Stimulated activated CD4-positive, alpha-beta T cell treated with anti-CD3 and anti-CD28 coated beads, TNF-alpha, amount 100 ng/mL, for 24 hours (primary cell): ENCODE measurements around the gene RNF214.
"Not testable (repeated sequence)": the region's sequence is repeated elsewhere in the genome, so short reads cannot be mapped to it uniquely, and the experiment has no call there.

ENCODE experiments used
- DNase-seq, 3 experiments: peaks; one replicate each; pipeline ENCODE4 v3.0.0-alpha.2; 2020; ENCODE audit warnings: low read depth in 3 of 3

RNF214 gene

DNA sequence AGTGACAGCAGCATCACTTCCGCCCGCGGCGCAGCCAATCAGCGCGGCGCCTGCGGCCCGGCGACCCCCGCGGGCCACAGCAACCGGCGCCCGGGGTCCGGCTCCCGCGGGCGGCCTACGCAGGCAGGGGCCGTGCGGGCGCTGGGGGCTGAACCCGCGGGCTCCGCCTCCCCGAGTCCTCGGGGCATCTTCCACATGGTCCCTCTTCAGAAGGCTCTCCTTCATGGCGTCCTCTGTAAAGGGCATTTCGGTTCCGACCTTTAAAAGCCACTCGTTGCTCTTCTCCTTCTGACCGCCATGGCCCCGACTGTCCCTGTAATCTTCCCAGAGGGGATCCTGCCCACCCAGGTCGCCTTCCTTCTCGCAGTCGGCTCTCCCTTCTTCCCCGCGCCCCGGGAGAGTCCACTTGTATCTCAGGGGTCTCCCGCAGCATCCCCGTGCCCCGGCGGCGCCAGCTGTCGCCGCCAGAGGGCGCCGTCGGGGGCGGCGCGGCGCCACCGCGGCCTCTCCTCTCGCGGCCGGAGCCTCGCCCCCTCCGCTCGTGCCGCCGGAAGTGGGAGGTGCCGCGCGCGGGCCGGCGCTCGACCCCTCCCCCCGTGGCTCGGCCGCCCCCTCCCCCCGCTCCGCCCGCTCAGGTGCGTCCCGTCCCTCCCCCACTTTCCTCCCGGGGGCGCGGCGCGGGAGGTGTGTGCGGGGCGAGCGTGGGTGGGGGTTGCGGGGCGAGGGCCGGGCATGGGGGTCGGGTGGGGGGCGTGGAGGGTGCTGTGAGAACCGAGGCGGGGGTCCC lies at the start of gene RNF214:
Gene RNF214 (plus strand): TSS at position 580 of the 787 bp plus-strand sequence. CDS start 1,602 bp downstream, outside the sequence.
- DNase-seq: peak; percentile 51 to 72 (median 58)

- not testable (repeated sequence) for DNase-seq
Observed at GRCh38 chr11:117183178-117183577, 49.3 kb upstream of the RNF214 start.

- DNase-seq: no peak
Observed at GRCh38 chr11:117183724-117184349, 48.6 kb upstream of the RNF214 start.

DNA sequence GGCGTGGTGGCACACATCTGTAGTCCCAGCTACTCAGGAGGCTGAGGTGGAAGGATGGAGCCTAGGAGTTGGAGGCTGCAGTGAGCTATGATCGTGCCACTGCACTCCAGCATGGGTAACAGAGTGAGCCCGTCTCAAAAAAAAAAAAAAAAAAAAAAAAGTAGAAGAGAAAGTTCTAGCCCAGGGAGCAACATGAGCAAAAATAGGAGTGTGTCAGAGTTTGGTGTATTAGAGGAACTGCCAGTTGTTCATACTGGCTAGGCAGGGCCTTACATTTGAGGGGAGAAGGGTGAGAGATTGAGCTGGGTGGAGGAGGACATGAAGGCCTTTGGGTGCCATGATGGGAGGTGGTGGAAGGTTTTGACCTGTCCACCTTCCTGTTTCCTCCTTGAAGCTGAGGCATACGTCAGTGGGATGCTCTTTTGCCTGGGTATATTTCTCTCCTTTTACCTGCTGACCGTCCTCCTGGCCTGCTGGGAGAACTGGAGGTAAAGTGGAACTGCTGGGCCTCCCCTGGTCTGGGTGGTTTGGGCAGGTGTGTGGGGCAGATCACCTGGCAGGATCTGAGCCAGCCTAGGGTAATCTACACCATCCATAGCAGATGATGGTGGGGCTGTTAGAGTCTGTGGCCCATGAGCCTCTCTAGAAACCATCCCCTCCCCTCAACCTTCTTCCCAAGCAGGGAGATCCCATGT lies 46.6 kb upstream of the RNF214 start:
- no peak for DNase-seq

DNA sequence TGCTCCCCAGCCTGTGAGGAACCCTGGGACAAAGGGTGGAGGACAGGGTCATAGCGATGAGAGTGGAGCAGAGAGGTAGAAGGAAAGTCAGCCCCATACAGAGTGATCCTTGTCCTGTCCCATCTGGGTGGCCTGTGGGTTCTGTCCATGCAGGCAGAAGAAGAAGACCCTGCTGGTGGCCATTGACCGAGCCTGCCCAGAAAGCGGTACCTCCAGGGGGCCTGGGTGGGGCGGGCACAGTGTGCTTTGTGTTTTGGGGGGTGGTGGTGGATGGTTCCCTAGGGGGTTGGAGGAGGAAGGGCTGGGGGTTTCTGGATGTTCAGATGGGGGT lies 46.1 kb upstream of the RNF214 start:
- DNase-seq: no peak

DNA sequence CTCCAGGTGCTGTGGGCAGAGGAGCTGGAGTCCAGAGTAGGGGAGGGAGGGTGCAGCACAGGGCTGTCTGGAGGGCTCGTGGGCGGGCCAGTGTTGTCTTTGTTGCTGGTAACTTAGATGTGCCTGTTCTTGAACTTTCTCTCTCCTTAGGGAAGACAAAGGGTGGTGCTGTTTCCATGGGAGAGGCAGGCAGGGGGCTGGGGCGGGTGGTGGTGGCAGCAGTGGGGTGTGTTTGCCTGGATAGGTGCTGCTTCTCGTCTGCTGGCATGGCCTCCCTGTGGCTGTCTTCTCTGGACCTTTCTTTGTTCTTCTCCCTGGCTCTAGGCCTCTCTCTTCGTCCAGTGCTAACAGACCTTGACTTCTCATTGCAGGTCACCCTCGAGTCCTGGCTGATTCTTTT lies 45.5 kb upstream of the RNF214 start:
- DNase-seq: no peak

DNA sequence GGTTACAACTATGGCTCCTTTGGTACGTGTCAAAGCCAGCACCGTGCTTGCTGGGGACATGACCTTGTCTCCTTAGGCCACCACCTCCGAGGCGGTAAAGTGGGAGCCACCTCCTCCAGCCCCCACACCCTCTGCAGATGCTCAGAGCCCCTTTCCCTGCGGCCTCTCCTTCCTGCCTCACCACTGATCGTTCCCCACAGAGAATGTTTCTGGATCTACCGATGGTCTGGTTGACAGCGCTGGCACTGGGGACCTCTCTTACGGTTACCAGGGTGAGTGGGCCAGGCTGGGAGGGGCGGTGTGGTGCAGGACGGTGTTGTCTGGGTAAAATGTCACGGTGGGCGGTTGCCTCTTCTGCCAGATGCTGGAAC lies 45.1 kb upstream of the RNF214 start:
- DNase-seq: no peak

GRCh38 chr11:117187799-117188481 lies 44.5 kb upstream of the RNF214 start:
- DNase-seq: no peak

DNA sequence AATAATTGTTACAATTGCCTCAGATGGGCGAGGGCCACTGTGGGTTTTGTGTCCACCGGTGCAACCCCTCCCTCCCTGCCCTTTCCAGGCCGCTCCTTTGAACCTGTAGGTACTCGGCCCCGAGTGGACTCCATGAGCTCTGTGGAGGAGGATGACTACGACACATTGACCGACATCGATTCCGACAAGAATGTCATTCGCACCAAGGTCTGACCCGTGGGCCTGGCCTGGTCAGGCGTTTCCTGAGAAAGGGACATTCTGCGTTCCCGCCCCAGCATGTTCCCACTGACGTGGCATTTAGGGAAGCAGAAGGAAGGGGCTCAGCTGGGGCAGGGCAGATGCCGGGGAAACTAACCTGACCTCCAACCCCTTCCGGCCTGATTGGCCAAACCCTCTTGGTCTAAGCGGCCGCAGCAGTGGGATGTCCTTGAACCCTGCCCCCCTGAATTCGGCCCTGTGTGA lies 43.8 kb upstream of the RNF214 start:
- no peak for DNase-seq

- no peak for DNase-seq
Observed at GRCh38 chr11:117189191-117189940, 43.1 kb upstream of the RNF214 start.

DNA sequence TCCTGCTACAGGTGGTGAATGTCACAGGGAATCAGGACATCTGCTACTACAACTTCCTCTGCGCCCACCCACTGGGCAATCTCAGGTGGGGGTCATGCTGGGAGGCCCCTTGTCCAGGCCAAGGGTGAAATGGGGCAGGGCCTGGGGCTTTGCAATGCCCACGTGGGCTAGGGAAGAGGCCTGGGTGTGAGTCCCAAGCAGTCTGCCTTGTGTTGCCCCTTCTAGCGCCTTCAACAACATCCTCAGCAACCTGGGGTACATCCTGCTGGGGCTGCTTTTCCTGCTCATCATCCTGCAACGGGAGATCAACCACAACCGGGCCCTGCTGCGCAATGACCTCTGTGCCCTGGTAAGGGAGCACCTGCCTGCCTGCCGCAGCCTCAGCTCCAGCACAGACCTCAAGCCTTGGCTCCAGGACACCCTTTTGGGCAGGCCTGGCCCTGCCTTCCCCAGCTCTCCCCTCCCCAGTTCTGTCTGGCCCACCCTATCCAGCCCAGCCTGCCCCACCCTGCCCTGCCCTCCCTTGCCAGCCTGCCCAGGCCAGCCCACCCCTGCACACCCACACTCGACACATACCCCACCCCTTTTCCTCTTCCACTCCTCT lies 42.4 kb upstream of the RNF214 start:
- no peak for DNase-seq

GRCh38 chr11:117191680-117192400 lies 40.6 kb upstream of the RNF214 start:
- no peak for DNase-seq

DNA sequence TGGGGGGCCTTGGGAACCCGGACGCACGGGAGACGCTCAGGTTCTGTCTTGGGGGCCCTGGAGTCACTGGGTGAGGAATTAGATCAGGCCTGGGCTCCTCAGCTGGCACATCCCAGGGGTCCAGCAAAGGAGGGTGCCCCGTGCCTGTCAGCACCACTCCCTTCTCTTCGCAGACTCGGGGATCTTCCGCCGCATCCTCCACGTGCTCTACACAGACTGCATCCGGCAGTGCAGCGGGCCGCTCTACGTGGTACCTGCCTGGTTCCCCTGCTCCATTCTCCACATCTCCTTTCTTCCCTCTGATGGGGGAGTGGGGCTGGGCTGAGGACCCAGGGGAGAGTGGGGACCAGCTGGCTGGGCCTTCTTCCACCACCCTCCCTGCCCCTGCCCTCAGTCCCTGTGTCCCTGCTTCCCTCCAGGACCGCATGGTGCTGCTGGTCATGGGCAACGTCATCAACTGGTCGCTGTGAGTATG lies 40.0 kb upstream of the RNF214 start:
- DNase-seq: no peak

DNA sequence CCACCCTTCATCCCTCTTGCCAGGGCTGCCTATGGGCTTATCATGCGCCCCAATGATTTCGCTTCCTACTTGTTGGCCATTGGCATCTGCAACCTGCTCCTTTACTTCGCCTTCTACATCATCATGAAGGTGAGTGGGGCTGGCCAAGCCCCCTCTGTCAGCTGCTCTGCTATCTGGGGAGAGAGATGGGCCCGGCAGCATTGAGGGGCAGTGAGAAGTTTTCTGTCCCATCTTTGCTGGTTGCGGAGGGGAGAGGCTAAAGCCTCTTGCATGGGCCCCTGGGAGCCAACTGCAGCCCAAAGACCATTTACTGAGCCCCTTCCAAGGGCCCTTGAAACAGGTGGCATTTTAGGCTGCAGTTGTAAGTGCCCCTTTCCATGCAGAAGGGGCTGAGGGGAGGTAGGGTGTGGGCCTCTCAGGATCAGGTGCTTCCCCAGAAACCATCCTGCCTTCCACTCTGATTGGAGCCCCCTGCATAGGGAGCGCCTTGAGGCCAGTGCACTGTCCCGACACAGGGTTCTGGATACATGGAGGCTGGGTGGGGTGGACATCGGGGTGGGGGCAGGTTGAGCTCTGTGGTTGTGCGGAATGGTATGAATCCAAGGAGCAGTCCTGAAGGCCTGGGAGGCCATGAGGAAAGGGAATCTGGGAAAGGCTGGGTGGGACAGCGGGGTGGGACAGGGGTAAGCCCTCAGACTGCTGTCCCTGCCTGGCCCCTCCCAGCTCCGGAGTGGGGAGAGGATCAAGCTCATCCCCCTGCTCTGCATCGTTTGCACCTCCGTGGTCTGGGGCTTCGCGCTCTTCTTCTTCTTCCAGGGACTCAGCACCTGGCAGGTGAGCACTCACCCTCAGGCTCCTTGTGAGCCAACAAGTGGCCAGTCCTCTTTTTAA lies 39.1 kb upstream of the RNF214 start:
- DNase-seq: no peak

- no peak for DNase-seq
Observed at GRCh38 chr11:117194267-117194666, 38.2 kb upstream of the RNF214 start.

- no peak for DNase-seq
Observed at GRCh38 chr11:117195258-117195657, 37.2 kb upstream of the RNF214 start.

DNA sequence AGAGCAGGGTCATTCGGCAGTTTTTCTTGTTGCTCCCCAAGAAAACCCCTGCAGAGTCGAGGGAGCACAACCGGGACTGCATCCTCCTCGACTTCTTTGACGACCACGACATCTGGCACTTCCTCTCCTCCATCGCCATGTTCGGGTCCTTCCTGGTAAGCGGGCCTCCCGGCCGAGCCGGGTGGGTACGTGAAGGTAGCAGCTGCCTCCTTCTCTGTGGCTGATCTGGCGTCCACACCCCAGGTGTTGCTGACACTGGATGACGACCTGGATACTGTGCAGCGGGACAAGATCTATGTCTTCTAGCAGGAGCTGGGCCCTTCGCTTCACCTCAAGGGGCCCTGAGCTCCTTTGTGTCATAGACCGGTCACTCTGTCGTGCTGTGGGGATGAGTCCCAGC lies 36.7 kb upstream of the RNF214 start:
- no peak for DNase-seq

DNA sequence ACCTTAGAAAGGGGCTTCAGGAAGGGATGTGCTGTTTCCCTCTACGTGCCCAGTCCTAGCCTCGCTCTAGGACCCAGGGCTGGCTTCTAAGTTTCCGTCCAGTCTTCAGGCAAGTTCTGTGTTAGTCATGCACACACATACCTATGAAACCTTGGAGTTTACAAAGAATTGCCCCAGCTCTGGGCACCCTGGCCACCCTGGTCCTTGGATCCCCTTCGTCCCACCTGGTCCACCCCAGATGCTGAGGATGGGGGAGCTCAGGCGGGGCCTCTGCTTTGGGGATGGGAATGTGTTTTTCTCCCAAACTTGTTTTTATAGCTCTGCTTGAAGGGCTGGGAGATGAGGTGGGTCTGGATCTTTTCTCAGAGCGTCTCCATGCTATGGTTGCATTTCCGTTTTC lies 35.5 kb upstream of the RNF214 start:
- no peak for DNase-seq
